GM23338 (cell line): ENCODE results near the gene CMTM6.

Experiments used
- CREB1 ChIP-seq: fragments of 250-450 bp; sonication (Bioruptor Pico); IDR thresholded peaks from 2 replicates; pipeline ENCODE4 v1.5.0; 2020; ENCODE audit warnings: low read depth, mild to moderate bottlenecking, moderate library complexity
- CTCF ChIP-seq, 2 experiments: fragments of 200-600 bp in 1 of 2; sonication (generic) in 1 of 2; conservative IDR thresholded peaks; 2 replicates each; pipeline versions ENCODE4 v1.5.1 to v1.6.1; 2016 to 2017; ENCODE audit warnings: antibody characterized with exemption in 2 of 2, low read depth in 2 of 2, mild to moderate bottlenecking in 2 of 2, moderate library complexity in 1 of 2
- ETS1 ChIP-seq: IDR thresholded peaks from 2 replicates; pipeline ENCODE4 v1.6.1; 2016; ENCODE audit warnings: antibody characterized with exemption
- EZH2 ChIP-seq: fragments of 200-600 bp; sonication (generic); IDR thresholded peaks from one replicate; pipeline ENCODE4 v1.8.0; 2017; ENCODE audit warnings: antibody characterized with exemption, mild to moderate bottlenecking, low read depth; ENCODE audit not compliant: unreplicated experiment
- EZH2phosphoT487 ChIP-seq: fragments of 200-600 bp; sonication (generic); IDR thresholded peaks from one replicate; pipeline ENCODE4 v1.8.1; 2018; ENCODE audit warnings: antibody characterized with exemption; ENCODE audit not compliant: unreplicated experiment
- JUNB ChIP-seq: IDR thresholded peaks from one replicate; pipeline ENCODE4 v1.6.1; 2016; ENCODE audit warnings: antibody characterized with exemption; ENCODE audit not compliant: unreplicated experiment
- NANOG ChIP-seq: IDR thresholded peaks from 2 replicates; pipeline ENCODE4 v1.6.1; 2016; ENCODE audit warnings: antibody characterized with exemption, borderline replicate concordance
- POLR2AphosphoS5 ChIP-seq: IDR thresholded peaks from 2 replicates; pipeline ENCODE4 v1.6.1; 2016; ENCODE audit warnings: antibody characterized with exemption, low read depth
- REST ChIP-seq: IDR thresholded peaks from one replicate; pipeline ENCODE4 v1.6.1; 2018; ENCODE audit warnings: antibody characterized with exemption; ENCODE audit not compliant: unreplicated experiment
- STAT1 ChIP-seq: IDR thresholded peaks from one replicate; pipeline ENCODE4 v1.6.1; 2016; ENCODE audit warnings: antibody characterized with exemption; ENCODE audit not compliant: unreplicated experiment
- ZNF114 ChIP-seq: fragments of 250-450 bp; sonication (Bioruptor Pico); IDR thresholded peaks from 2 replicates; pipeline ENCODE4 v1.5.0; 2020; ENCODE audit warnings: mild to moderate bottlenecking, moderate library complexity

- TF ChIP-seq POLR2AphosphoS5: no peak
- TF ChIP-seq CTCF (conservative IDR thresholded peaks at IDR 0.05; ENCODE audit: low read depth in 2 of 2): no peak
- no peak for TF ChIP-seq EZH2
- no peak for TF ChIP-seq REST
- no peak for TF ChIP-seq CREB1 (CRISPR knock-in tag)
- TF ChIP-seq ZNF114 (CRISPR knock-in tag): no peak
- TF ChIP-seq STAT1: no peak
- no peak for TF ChIP-seq EZH2phosphoT487
- no peak for TF ChIP-seq ETS1
- no peak for TF ChIP-seq JUNB
- TF ChIP-seq NANOG: no peak
These were observed 7.6 kb downstream of the CMTM6 start for GRCh38 chr3:32495085-32495484.
